Pulmonary artery endothelial cell (primary cell): ENCODE data around the gene ALMS1. TPM values are rescaled to one million over a fixed set of nuclear protein-coding genes. Genes with fewer than 3 reads are reported as not detected.
"Not testable (repeated sequence)": the region's sequence is repeated elsewhere in the genome, so short reads cannot be mapped to it uniquely, and the experiment has no call there.

Experiments
- DNase-seq: peaks from one replicate; pipeline ENCODE4 v3.0.0-alpha.2; 2011; ENCODE audit warnings: low read depth, low spot score
- total RNA-seq: library from RNA; depleted of rRNA; stranded (reverse); fragments of >200 nt; gene quantifications from 2 replicates; pipeline ENCODE4 v1.2.3, GENCODE V29; 2014

Gene ALMS1
- total RNA-seq, 1 donor from 2014 or later, result 7.3 TPM

DNA sequence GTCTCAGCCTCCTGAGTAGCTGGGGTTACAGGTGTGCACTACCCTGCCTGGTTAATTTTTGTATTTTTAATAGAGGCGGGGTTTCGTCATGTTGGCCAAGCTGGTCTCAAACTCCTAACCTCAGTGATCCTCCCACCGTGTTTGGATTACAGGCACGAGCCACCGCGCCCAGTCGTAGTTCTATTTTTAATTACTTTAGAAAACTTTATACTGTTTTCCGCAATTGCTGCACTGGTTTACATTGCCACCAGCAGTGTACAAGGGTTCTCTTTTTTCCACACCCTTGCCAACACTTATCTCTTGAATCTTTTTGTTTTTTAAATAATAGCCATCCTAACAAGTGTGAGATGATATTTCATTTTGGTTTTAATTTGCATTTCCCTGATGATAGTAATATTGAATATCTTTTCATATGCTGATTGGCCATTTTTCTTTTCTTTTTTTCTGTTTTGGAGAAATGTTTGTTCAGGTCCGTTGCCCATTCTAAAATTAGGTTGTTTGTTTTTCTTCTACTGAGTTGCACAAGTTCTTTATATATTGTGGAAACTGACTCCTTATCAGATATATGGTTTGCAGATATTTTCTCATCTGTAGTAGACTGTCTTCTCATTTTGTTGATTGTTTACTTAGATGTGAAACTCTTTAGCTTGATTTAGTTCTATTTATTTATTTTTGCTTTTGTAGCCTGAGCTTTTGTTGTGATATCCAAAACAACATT, 16.9 kb downstream of the ALMS1 start:
- DNase-seq, result no peak

DNA sequence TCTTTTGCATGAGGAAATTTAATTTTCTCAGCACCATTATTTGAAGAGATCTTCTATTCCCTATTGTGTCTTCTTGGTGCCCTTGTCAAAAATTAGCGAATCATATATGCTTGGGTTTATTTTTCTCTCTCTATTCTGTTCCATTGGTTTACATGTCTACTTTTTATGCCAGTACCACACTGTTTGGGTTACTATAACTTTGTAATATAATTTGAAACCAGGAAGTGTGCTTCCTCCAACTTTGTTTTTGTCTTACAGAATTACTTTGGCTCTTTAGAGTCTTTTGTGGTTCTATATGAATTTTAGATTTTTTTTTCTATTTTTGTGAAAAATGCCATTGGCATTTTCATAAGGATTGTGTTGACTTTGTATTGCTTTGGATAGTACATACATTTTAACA, 17.6 kb downstream of the ALMS1 start:
- DNase-seq, result no peak

DNA sequence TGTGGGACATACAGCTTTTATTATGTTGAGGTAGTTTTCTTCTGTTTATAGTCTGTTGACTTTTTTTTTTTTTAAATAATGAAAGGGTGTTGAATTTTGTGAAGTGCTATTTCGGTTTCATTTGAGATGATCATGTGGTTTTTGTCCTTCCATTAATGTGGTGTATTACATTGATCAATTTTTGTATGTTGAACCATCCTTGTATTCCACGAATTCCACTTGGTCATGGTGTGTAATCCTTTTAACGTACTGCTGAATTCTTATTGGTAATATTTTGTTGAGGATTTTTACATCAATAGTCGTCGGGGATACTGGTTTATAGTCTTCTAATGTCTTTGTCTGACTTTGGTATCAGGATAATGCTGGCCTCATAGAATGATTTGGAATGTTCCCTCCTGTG, 18.8 kb downstream of the ALMS1 start:
- DNase-seq, result no peak

DNA sequence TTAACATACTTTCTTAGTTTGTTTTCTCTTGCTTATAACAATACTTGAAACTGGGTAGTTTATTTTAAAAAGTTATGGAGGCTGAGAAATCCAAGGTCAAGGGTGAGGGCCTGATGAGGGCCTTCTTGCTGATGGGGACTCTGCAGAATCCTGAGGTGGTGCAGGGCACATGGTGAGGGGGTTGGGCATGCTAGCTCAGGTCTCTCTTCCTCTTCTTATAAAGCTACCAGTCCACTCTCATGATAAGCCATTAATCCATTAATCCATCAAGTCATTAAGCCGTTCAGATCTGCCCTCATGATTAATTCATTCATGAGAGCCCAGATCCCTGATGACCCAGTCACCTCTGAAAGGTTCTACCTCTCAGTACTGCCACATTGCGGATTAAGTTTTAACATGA, 21.4 kb downstream of the ALMS1 start:
- DNase-seq, result no peak

DNA sequence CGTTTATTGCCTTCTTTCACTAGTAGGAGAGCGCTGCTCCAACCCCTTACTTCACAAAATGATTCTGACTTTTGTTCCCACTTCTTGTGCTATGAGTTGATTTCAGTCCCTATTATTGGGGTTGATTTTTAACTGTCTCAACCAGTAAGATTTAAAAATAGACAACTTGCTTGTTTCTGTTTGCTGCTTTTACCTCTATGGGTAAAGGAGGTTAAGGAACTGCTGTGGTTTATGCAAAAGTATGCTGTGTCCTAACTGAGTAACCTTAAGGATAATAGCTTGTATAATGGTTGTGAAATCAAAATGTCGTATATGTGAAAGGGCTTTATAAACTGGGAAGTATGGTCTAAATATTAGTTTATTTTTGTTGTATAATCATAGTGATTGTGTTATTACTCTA, 22.6 kb downstream of the ALMS1 start:
- no peak for DNase-seq

DNA sequence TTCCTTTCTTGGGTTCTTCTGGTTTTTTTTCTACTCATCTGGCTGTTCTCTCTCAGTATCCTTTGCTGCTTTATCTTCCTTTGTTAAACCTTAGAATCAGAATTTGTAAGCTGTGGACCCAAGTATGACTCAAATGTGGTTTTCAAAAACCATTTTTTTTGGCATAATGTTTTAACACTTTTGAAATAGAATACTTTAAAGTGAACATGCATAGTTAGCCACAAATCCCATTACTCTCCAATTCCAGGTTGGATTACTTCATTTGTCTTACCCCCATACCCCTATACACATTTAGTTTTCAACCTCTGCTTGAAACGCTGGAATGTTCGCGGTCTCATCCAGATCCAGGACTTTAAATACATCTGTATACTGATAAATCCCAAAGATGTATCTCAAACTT, 29.1 kb downstream of the ALMS1 start:
- no peak for DNase-seq

DNA sequence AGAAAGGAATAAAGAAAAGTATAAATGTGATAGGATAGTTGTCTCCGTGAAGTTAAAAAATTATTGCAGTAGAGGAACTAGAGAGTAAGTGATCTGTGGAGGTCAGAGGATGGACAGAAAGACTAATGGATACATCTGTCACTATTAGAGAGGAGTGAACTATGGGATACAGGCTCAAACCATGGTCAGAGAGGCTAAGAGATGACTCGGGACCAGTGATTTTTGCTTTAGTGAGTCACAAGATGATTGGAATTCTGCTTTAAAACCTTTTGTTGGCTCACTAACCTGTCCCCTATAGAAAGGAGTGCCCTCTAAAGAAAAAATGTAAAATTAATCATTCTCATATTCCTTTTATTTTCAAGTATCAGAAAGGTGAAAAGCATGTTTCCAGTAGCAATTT, 30.3 kb downstream of the ALMS1 start:
- no peak for DNase-seq

DNA sequence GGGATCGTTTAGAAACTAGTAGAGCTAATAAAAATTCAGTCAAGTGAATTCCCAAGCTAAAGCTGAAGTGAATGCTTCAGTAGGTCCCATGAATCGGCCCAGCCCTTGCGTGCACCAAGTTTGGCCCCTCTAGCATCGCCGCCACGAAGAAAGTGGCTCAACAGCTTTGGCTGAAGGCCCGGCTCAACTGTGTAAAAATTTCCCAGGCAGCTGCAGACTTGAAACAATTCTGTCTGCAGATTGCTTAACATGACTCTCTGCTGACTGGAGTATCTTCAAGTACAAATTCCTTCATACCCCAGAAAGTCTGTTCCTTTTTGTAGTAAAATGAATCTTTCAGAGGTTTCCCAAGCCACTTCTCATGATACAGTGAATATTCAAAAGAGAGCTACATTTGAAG, 32.7 kb downstream of the ALMS1 start:
- DNase-seq, result no peak

DNA sequence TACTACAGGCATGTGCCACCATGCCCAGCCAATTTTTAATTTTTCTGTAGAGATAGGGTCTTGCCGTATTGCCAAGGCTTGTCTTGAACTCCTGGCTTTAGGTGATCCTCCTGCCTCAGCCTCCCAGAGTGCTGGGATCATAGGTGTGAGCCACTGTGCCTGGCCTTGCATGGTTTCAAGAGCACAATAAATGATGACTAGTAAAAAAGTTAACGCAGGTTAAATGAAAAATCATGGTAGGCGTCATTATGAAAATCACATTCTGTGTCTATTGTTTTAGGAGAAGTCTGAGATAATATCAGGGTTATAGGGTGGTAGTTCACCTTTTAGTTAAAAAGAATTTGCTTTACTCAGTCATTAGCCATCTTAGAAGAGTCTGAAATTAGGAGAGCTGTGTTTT, 38.3 kb downstream of the ALMS1 start:
- no peak for DNase-seq

DNA sequence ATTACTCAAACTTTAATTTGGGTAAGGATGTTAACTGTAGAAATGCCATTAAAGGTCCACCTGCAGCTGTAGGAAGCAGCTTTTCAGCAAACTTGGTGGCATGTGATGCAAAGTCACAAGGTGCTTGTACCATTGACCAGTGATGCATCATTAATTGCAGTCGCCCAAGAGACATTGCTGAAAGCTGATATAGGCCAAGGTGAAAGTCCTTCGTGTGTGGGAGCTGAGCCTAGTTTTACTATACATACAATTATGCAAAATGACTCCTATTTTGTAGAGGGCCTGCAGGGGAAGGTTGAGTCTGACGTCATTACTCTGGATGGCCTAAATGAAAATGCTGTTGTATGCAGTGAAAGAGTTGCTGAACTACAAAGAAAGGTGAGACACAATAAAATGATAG, 40.5 kb downstream of the ALMS1 start:
- no peak for DNase-seq

DNA sequence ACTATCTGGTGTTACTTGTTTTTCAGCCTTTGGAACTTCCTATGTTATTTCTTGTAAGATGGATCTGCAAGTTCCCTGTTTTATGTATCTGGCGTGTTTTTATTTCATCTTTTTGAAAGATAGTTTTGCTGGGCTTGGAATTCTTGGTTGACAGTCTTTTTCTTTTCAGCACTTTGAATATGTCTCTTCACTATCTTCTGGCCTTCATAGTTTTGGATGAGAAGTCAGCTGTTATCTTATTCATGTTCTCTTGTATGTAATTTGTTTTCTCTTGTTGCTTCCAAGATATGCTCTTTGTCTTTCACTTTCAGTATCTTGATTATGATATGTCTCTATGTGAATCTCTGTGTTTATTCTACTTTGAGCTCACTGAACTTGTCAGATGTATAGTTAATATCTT, 50.4 kb downstream of the ALMS1 start:
- DNase-seq, result no peak

DNA sequence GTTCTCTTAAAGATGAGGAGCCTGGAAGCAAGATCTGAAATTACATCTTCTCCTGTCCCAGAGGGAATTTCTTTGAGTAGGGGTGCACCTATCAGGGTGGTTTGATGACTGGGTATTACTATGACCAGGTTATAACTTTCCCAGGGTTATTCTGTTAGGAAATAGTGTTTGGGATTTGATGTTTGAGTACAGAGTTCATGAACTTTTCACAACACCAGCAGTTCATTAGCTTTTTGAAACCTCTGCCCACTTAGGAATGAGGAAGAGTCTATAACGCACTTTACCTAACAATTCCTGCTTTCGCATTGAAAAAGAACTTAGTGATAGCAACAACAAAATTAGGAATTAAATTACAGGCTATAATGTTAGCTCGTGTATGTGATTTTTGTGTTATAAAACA, 58.6 kb downstream of the ALMS1 start:
- DNase-seq, result no peak

DNA sequence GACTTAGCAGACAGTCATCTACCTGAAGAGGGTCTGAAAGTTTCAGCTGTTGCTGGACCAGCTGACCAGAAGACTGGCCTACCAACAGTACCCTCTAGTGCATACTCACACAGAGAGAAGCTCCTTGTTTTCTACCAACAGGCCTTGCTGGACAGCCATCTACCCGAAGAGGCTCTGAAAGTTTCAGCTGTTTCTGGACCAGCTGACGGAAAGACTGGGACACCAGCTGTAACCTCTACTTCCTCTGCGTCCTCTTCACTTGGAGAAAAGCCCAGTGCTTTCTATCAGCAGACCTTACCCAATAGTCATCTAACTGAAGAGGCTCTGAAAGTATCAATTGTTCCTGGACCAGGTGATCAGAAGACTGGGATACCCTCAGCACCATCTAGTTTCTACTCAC, 63.2 kb downstream of the ALMS1 start:
- no peak for DNase-seq

DNA sequence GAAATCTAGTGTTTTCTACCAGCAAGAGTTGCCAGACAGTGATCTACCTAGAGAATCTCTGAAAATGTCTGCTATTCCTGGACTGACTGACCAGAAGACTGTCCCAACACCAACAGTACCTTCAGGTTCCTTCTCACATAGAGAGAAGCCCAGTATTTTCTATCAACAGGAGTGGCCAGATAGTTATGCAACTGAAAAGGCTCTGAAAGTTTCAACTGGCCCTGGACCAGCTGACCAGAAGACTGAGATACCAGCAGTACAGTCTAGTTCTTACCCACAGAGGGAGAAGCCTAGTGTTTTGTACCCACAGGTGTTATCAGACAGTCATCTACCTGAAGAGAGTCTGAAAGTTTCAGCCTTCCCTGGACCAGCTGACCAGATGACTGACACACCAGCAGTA, 63.8 kb downstream of the ALMS1 start:
- no peak for DNase-seq

DNA sequence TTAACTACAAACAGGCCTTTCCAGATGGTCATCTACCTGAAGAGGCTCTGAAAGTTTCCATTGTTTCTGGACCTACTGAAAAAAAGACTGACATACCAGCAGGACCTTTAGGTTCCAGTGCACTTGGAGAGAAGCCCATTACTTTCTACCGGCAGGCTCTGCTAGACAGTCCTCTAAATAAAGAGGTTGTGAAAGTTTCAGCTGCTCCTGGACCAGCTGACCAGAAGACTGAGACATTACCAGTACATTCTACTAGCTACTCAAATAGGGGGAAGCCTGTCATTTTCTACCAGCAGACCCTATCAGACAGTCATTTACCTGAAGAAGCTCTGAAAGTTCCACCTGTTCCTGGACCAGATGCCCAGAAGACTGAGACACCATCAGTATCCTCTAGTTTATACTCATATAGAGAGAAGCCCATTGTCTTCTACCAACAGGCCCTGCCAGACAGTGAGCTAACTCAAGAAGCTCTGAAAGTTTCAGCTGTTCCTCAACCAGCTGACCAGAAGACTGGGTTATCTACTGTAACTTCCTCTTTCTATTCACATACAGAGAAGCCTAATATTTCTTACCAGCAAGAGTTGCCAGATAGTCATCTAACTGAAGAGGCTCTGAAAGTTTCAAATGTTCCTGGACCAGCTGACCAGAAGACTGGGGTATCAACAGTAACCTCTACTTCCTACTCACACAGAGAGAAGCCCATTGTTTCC, 65.8 kb downstream of the ALMS1 start:
- no peak for DNase-seq

DNA sequence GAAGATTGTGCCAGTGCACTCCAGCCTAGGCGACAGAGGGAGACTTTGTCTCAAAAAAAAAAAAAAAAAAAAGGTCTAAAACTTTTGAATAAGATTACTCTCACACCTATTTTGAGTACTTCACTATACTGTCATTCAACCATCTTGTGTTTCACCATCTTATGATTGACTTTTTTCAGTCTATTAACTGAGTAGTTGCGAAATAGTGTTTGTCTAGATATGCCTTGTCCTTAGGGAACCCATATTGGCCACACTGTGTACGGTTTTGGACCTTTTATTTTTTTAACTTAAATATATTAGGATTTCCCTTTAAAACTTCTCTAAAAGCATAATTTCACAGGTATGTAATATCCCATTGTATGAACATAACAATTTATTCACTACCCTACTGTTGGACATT, 72.3 kb downstream of the ALMS1 start:
- no peak for DNase-seq

DNA sequence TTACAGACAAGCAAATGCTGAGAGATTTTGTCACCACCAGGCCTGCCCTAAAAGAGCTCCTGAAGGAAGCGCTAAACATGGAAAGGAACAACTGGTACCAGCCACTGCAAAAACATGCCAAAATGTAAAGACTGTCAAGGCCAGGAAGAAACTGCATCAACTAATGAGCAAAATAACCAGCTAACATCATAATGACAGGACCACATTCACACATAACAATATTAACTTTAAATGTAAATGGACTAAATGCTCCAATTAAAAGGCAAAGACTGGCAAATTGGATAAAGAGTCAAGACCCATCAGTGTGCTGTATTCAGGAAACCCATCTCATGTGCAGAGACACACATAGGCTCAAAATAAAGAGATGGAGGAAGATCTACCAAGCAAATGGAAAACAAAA, 76.8 kb downstream of the ALMS1 start:
- not testable (repeated sequence) for DNase-seq

DNA sequence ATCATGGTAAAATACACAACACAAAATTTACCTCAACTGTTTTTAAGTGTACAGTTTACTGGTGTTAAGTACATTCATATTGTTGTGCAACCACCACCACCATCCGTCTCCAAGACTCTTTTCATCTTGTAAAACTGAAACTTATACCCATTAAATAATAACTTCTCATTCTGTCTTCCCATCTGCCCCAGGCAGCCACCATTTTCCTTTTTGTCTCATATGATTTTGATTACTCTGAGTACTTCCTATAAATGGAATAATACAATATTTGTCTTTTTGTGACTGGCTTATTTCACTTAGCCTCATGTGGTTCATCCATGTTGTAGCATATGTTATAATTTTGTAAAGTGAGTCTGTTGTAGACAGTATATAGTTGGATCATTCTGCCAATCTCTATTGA, 82.7 kb downstream of the ALMS1 start:
- no peak for DNase-seq

DNA sequence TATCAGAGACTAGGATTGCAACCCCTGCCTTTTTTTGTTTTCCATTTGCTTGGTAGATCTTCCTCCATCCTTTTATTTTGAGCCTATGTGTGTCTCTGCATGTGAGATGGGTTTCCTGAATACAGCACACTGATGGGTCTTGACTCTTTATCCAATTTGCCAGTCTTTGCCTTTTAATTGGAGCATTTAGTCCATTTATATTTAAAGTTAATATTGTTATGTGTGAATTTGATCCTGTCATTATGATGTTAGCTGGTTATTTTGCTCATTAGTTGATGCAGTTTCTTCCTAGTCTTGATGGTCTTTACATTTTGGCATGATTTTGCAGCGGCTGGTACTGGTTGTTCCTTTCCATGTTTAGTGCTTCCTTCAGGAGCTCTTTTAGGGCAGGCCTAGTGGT, 98.2 kb downstream of the ALMS1 start:
- not testable (repeated sequence) for DNase-seq

DNA sequence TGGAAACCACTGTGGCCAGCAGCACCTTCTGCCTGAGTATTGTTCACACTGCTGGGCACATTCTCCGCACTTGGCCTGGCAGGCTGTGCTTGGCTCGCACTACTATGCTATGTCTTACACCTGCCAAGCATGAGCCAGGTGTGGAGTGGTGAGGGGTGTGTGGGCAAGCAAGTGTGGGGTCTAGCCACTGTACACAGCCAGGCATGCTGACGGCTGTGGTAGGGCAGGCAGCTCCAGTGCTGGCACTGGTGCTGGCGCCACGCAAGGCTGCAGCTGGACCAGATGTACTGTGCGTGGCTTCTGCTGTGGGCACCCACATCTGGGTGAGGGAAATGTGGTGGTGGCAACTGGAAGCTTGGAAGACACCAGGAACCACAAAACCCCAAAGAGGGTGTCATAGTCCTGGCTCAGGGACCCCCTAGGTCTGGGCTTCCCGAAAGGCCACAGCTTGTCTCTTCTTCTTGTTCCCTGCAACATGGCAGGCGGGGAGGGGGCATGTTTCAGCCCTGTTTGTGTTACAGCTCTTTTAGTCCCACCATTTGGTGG, 101.5 kb downstream of the ALMS1 start:
- no peak for DNase-seq

DNA sequence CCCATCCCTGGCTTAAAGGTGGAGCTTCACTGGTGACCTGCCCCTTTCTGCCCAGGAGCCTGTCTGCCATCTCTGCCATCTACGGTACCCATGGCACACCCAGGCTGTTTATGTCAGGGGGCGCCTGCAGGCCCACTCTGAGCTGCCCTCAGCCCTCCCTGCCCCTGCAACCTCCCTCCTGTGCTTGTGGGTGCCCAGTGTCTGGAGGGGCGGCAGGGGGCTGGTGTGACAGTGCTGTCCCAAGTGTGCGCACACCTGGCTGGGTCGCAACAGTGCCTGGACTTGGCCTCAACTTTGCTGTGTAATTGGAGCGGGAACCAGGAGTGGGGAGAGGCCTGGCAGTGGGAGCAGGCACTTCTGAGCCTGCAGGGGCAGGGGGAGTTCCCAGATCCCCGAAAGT, 102.4 kb downstream of the ALMS1 start:
- DNase-seq, result no peak

DNA sequence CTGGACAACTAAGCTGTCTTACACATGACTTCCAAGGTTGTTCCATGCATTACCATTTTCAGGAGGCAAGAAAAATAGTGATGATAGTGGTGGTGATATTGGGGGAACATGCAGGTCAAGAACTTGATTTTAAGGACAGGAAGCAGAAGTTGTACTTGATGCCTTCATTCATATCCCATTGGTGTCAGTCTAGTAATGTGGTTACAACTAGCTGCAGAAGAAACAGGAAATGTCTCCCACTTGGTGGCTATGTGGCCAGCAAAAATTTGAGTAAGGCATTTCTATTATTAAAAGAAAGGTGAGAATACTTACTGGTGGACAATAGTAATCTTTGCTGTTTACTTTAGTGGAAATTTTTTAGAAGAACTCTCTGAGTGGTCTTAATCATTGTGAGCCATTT, 103.4 kb downstream of the ALMS1 start:
- no peak for DNase-seq

DNA sequence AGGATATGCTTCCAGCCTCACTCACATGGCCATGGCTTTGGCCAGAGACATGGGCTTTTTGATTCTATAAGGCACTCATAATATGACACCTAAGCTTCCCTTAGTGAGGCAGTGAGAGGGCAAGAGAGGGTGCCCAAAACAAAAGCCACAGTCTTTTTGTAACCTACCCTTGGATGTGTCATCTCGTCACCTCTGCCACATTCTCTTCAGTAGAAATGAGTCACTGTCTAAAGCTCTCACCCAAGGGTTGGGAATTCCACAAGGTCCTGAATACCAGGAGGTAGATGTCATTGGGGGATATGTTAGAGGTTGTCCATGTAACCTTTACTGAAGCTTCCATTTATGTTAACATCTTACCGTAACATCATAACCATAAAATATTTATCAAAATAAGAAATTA, 108.4 kb downstream of the ALMS1 start:
- DNase-seq, result no peak
